Esophagus muscularis mucosa (tissue), 4 donors: ENCODE results near the gene MRPS15. TPM values are rescaled to one million over a fixed set of nuclear protein-coding genes. Genes with fewer than 3 reads are reported as not detected.

Source experiments
- DNase-seq: peaks from one replicate; pipeline ENCODE4 v3.0.0-alpha.2; 2017; ENCODE audit errors: extremely low spot score
- H3K27ac ChIP-seq, 4 donors: fragments of 200-600 bp; sonication (generic); replicated peaks in 1 of 4; 1 replicate in 3 of 4; 2 replicates in 1 of 4; pipeline ENCODE4 v1.5.1; 2016 to 2019; ENCODE audit warnings: mild to moderate bottlenecking in 1 of 4
- H3K27me3 ChIP-seq, 4 donors: fragments of 200-600 bp; sonication (generic); one replicate each; pipeline versions ENCODE4 v1.5.1 to v1.6.0; 2016 to 2019
- H3K36me3 ChIP-seq, 4 donors: fragments of 200-600 bp; sonication (generic); one replicate each; pipeline ENCODE4 v1.5.1; 2016 to 2019
- H3K4me1 ChIP-seq, 4 donors: fragments of 200-600 bp; sonication (generic); one replicate each; pipeline ENCODE4 v1.5.1; 2016 to 2019
- H3K4me3 ChIP-seq, 4 donors: fragments of 200-600 bp; sonication (generic); 1 replicate in 2 of 4; 2 replicates in 2 of 4; pipeline ENCODE4 v1.5.1; 2016 to 2019; ENCODE audit warnings: mild to moderate bottlenecking in 4 of 4, moderate library complexity in 1 of 4
- H3K9me3 ChIP-seq, 4 donors: fragments of 200-600 bp; sonication (generic); 1 replicate in 3 of 4; 2 replicates in 1 of 4; pipeline ENCODE4 v1.5.1; 2016 to 2019
- EP300 ChIP-seq: sonication (generic); formaldehyde crosslinking; IDR thresholded peaks from one replicate; pipeline ENCODE4 v1.6.1; 2017; ENCODE audit warnings: antibody characterized with exemption
- POLR2A ChIP-seq: fragments of 450-650 bp; IDR thresholded peaks from one replicate; pipeline ENCODE4 v1.6.1; 2017; ENCODE audit warnings: antibody characterized with exemption, moderate library complexity, mild to moderate bottlenecking, low read depth
- POLR2AphosphoS5 ChIP-seq, 2 donors: sonication (generic); formaldehyde crosslinking; IDR thresholded peaks; one replicate each; pipeline ENCODE4 v1.6.1; 2017; ENCODE audit warnings: antibody characterized with exemption in 2 of 2
- WGBS: methylation state at CpG from one replicate; pipeline ENCODE4 v1.1.5; 2018; 5-methylcytosine and 5-hydroxymethylcytosine counted together
- intact Hi-C: fragments of 100-400 bp; cut with DNase I; formaldehyde crosslinking; loops from one replicate; pipeline ENCODE4 v1.15.1; 2023
- total RNA-seq, 4 donors: library from RNA; depleted of rRNA; stranded (reverse); fragments of >200 nt; gene quantifications; one replicate each; pipeline versions ENCODE4 v1.1.0 to v1.2.1, GENCODE V29; 2016
- TF ChIP-seq, protein P1 (sequence below), 3 experiments: fragments of 200-600 bp in 2 of 3; fragments of 450-650 bp in 1 of 3; sonication (generic) in 2 of 3; IDR thresholded peaks; one replicate each; pipeline ENCODE4 v1.5.1; 2017 to 2019; ENCODE audit warnings: antibody characterized with exemption in 3 of 3, mild to moderate bottlenecking in 2 of 3, moderate library complexity in 1 of 3

Gene MRPS15
- total RNA-seq, 4 donors from 2014 or later: 64.8 to 109 (median 86.8) TPM

DNA sequence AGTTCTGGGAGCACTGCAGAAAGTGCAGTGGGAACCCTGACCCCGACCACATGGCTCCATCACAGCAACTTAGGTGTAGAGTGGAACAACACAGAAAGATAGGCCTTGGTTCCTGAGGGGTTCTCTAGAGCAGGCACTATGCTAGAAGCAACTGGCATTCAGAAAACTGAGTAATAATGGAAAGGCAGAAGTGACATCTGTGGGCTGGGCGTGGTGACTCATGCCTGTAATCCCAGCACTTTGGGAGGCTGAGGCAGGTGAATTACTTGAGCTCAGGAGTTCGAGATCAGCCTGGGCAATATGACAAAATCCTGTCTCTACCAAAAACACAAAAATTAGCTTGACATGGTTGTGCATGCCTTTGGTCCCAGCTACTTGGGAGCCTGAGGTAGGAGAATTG, 5.3 kb downstream of the MRPS15 start:
- H3K27me3 ChIP-seq: no peaks in the 10 kb centered on the region
- peaks cover 13 to 21% (median 20%) of the 10 kb centered on the region in 4 donors for H3K4me1 ChIP-seq
- TF ChIP-seq POLR2AphosphoS5 (IDR thresholded peaks at IDR 0.05): no peak
- TF ChIP-seq, protein P1, sequence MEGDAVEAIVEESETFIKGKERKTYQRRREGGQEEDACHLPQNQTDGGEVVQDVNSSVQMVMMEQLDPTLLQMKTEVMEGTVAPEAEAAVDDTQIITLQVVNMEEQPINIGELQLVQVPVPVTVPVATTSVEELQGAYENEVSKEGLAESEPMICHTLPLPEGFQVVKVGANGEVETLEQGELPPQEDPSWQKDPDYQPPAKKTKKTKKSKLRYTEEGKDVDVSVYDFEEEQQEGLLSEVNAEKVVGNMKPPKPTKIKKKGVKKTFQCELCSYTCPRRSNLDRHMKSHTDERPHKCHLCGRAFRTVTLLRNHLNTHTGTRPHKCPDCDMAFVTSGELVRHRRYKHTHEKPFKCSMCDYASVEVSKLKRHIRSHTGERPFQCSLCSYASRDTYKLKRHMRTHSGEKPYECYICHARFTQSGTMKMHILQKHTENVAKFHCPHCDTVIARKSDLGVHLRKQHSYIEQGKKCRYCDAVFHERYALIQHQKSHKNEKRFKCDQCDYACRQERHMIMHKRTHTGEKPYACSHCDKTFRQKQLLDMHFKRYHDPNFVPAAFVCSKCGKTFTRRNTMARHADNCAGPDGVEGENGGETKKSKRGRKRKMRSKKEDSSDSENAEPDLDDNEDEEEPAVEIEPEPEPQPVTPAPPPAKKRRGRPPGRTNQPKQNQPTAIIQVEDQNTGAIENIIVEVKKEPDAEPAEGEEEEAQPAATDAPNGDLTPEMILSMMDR (IDR thresholded peaks at IDR 0.05): no peak
- no peak for TF ChIP-seq POLR2A
- TF ChIP-seq EP300: no peak
- no peak for DNase-seq
- 79% methylated on average over 3 of the region's 3 CpGs for WGBS
- H3K9me3 ChIP-seq: no peaks in the 10 kb centered on the region
- H3K36me3 ChIP-seq: peaks cover 49 to 82% (median 76%) of the 10 kb centered on the region in 4 donors
- no peak overlapping the region for H3K27ac ChIP-seq
- H3K4me3 ChIP-seq: no peak overlapping the region
- intact Hi-C loops: no loop called here

GRCh38 chr1:36457691-36458090, 6.5 kb downstream of the MRPS15 start:
- intact Hi-C loops: no loop called here
- no peaks in the 10 kb centered on the region for H3K27me3 ChIP-seq
- H3K4me3 ChIP-seq: no peak overlapping the region
- H3K4me1 ChIP-seq: peaks cover 3 to 11% (median 10%) of the 10 kb centered on the region in 4 donors
- H3K36me3 ChIP-seq: peaks cover 49 to 82% (median 77%) of the 10 kb centered on the region in 4 donors
- no peak for TF ChIP-seq POLR2AphosphoS5 (IDR thresholded peaks at IDR 0.05)
- no peak for TF ChIP-seq EP300
- no peak for TF ChIP-seq POLR2A
- TF ChIP-seq, protein P1 (IDR thresholded peaks at IDR 0.05): no peak
- no peaks in the 10 kb centered on the region for H3K9me3 ChIP-seq
- H3K27ac ChIP-seq: no peak overlapping the region
- 72% methylated on average over 5 of the region's 5 CpGs for WGBS
- no peak for DNase-seq

DNA sequence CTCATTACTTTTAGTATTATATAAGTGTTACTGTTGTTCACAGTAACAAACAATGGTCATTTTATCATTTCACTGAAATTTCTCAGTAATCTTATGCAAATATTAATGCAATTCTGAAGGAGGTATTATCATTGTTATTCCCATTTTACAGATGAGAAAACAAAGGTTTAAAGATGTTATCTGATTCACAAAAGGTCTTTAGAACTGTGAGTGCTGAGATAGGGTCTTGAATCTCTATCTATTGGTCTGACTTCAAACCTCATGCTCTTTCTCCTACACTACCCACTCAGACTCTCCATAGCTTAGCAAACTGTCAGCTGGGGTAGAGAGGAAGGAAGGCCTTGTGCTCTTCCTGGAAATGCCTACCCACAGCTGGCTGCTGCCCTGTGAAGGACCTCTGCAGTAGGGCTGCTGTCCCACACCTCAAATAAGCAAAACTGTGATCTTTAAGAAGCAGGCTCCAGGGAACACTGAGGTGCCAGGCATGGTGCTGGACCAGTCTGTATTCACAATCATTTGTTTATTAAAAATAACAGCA, 7.7 kb downstream of the MRPS15 start:
- H3K4me3 ChIP-seq: no peak overlapping the region
- TF ChIP-seq EP300 (no peak), POLR2A (no peak), POLR2AphosphoS5 (IDR thresholded peaks at IDR 0.05) (no peak)
- TF ChIP-seq, protein P1 (IDR thresholded peaks at IDR 0.05): no peak
- DNase-seq: no peak
- intact Hi-C loops: no loop called here
- H3K27ac ChIP-seq: no peak overlapping the region
- H3K4me1 ChIP-seq: peaks cover 0 to 2% (median 0%) of the 10 kb centered on the region in 4 donors
- no peaks in the 10 kb centered on the region for H3K9me3 ChIP-seq
- no peaks in the 10 kb centered on the region for H3K27me3 ChIP-seq
- peaks cover 48 to 72% (median 70%) of the 10 kb centered on the region in 4 donors for H3K36me3 ChIP-seq

DNA sequence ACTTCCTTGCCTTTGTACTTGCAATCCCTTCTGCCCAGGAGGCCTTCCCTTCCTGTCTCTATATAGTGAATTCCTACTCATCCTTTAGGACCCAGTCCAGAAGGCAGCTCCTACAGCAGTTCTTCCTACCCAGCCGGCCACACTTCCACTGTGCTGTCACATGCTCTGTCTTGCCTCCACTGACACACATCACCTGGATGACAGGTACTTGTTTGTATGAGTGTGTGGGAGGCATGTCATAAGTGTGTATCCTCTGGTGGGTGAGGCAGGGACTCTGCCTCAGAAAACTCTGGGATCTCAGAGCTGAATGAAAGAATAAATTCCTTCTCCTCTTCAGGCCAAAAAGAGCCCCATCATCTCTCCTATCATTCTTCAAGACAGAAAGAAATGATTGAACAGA, 8.8 kb downstream of the MRPS15 start:
- peaks cover 38 to 61% (median 59%) of the 10 kb centered on the region in 4 donors for H3K36me3 ChIP-seq
- DNase-seq: no peak
- peaks cover 0 to 9% (median 7%) of the 10 kb centered on the region in 4 donors for H3K4me1 ChIP-seq
- H3K27me3 ChIP-seq: no peaks in the 10 kb centered on the region
- intact Hi-C loops: no loop called here
- no peaks in the 10 kb centered on the region for H3K9me3 ChIP-seq
- no peak overlapping the region for H3K4me3 ChIP-seq
- TF ChIP-seq POLR2A: no peak
- TF ChIP-seq POLR2AphosphoS5 (IDR thresholded peaks at IDR 0.05): no peak
- TF ChIP-seq, protein P1 (IDR thresholded peaks at IDR 0.05): no peak
- no peak for TF ChIP-seq EP300
- H3K27ac ChIP-seq: no peak overlapping the region
- WGBS: 92% methylated on average over 1 of the region's 1 CpG
